ENCODE data around the gene CDX1. TPM values are rescaled to one million over a fixed set of nuclear protein-coding genes. Genes with fewer than 3 reads are reported as not detected.

The CDX1 gene
- total and polyA plus RNA-seq, 2 of the 8 experiments (the other 6 are each of a cell fraction or from before 2014, with no cell fraction given) = not detected

DNA sequence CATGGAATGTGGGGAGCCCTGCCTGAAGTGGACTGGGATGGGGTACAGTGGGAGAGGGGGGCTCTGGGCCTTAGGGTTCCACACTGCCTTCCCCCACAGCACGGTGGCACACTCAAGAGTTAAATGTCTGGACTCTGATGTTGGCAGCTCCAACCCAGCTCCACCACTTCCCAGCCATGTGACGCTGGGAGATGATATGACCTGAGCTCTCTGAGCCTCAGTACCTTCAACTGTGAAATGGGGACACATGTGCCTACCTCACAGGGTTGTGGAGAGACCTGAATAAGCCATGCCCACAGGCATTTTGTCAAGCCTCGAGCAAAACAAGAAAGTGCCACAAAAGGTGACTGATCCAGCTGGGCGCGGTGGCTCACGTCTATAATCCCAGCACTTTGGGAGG, 7.5 kb upstream of the CDX1 start:
- Histone ChIP-seq H3K9ac (replicated peaks in 1 of 4; ENCODE audit: extremely low read depth in 1 of 4, low read depth in 3 of 4, low read length in 3 of 4) (no peak overlapping the region), H2BK120ac (replicated peaks; ENCODE audit: low read depth, low read length) (no peak overlapping the region), H3K27me3 (replicated peaks in 1 of 4; ENCODE audit: control insufficient read depth in 3 of 4, extremely low read depth in 1 of 4, insufficient read depth in 3 of 4, low read length in 3 of 4) (peaks cover 0 to 6% (median 3%) of the 10 kb centered on the region in 4 experiments; a peak in 5 of 7 replicates), H3K4me2 (ENCODE audit: insufficient read depth in 1 of 2, low read depth in 2 of 2, low read length in 2 of 2) (no peak overlapping the region), H2BK5ac (ENCODE audit: low read depth, low read length) (no peak overlapping the region), H3K27ac (ENCODE audit: low read depth, low read length) (no peak overlapping the region), H4K5ac (ENCODE audit: insufficient read length, low read depth, low read length) (no peak overlapping the region), H3K36me3 (ENCODE audit: control insufficient read depth in 2 of 4, insufficient read depth in 4 of 4, low read length in 3 of 4) (no peaks in the 10 kb centered on the region), H3K23me2 (ENCODE audit: low read depth, low read length) (no peaks in the 10 kb centered on the region; the same call in 1 of the 2 replicates), H2AFZ (ENCODE audit: low read length) (no peak overlapping the region), H4K91ac (replicated peaks; ENCODE audit: insufficient read length, low read length) (no peak overlapping the region), H3K79me2 (ENCODE audit: control insufficient read depth in 1 of 2, insufficient read depth in 2 of 2, low read length in 2 of 2) (no peaks in the 10 kb centered on the region), H4K8ac (ENCODE audit: extremely low read depth, insufficient read depth, low read length) (no peak overlapping the region), H3K4me1 (replicated peaks in 1 of 4; ENCODE audit: control insufficient read depth in 3 of 4, insufficient read depth in 4 of 4, low read length in 3 of 4) (peaks cover 5 to 16% (median 11%) of the 10 kb centered on the region in 4 experiments), H4K20me1 (replicated peaks in 1 of 2; ENCODE audit: control insufficient read depth in 1 of 2, insufficient read depth in 2 of 2, low read length in 2 of 2) (no peaks in the 10 kb centered on the region), H3K14ac (ENCODE audit: insufficient read length) (no peak overlapping the region), H3K23ac (ENCODE audit: insufficient read length) (no peak overlapping the region), H2BK12ac (ENCODE audit: low read depth, low read length) (no peak overlapping the region), H3K56ac (replicated peaks; ENCODE audit: insufficient read length, low read depth, low read length) (no peak overlapping the region), H2BK15ac (ENCODE audit: low read length) (0 out of 2 replicates have a peak overlapping the region, but pooled peaks have one; percentile 53), H3K4ac (replicated peaks; ENCODE audit: insufficient read length, low read depth, low read length) (no peak overlapping the region), H2AK5ac (ENCODE audit: low read depth, low read length) (0 out of 2 replicates have a peak overlapping the region, but pooled peaks have one; percentile 15), H2BK20ac (ENCODE audit: low read length) (no peak overlapping the region), H3K79me1 (ENCODE audit: low read depth, low read length) (no peaks in the 10 kb centered on the region), H3K9me3 (ENCODE audit: insufficient read depth in 2 of 2, low read depth in 1 of 2, low read length in 1 of 2) (no peaks in the 10 kb centered on the region), H3K18ac (ENCODE audit: extremely low read depth, low read length) (no peak overlapping the region), H3K4me3 (ENCODE audit: extremely low read depth in 1 of 4, insufficient read depth in 2 of 4, low read depth in 3 of 4, low read length in 4 of 4) (no peak overlapping the region)
- DNase-seq (ENCODE audit: low read depth in 1 of 2, low spot score in 2 of 2) (no peak), FAIRE-seq (no peak)
- ChIA-PET POLR2A (ENCODE audit: partially characterized antibody) (interaction anchor here (1.0 to 1.3 kb wide), 2 partner anchors 20 to 60 kb away, joined by 4 read pairs; no protein-coding TSS in a partner anchor), CTCF (ENCODE audit: partially characterized antibody) (interaction anchor here (0.6 to 15.3 kb wide), 26 partner anchors 10 to 402 kb away, joined by 3 to 372 read pairs (median 4); no protein-coding TSS in a partner anchor)
- 90% methylated on average over 5 of the region's 6 CpGs; no CpG with 5 or more reads in 1 of the 2 experiments for WGBS, 2 experiments (ENCODE audit: extremely low coverage in 1 of 2, insufficient coverage in 1 of 2, insufficient read length in 1 of 2, insufficient replicate concordance in 2 of 2, low coverage in 1 of 2, low lambda C conversion rate in 2 of 2, missing lambda C conversion rate in 1 of 2)

Measured in H1 (cell line).